Left hindlimb (tissue), 1 donor: ENCODE measurements around the gene KIAA0825.

Experiments used
- DNase-seq: peaks from one replicate; pipeline ENCODE4 v3.0.0-alpha.2; 2018

The KIAA0825 gene

GRCh38 chr5:94499806-94500205 lies 118.6 kb downstream of the KIAA0825 start:
- DNase-seq: no peak

- no peak for DNase-seq
Observed at GRCh38 chr5:94498199-94498598, 120.2 kb downstream of the KIAA0825 start.

GRCh38 chr5:94485067-94485466 lies 133.3 kb downstream of the KIAA0825 start:
- no peak for DNase-seq

- no peak for DNase-seq
Observed at GRCh38 chr5:94481059-94481458, 137.3 kb downstream of the KIAA0825 start.

- no peak for DNase-seq
Observed at GRCh38 chr5:94480486-94480885, 137.9 kb downstream of the KIAA0825 start.

- no peak for DNase-seq
Observed at GRCh38 chr5:94473936-94474335, 144.5 kb downstream of the KIAA0825 start.

GRCh38 chr5:94471521-94471920 lies 146.9 kb downstream of the KIAA0825 start:
- no peak for DNase-seq

GRCh38 chr5:94470802-94471201 lies 147.6 kb downstream of the KIAA0825 start:
- DNase-seq: no peak

GRCh38 chr5:94469894-94470329 lies 148.5 kb downstream of the KIAA0825 start:
- no peak for DNase-seq

GRCh38 chr5:94467954-94468930 lies 150.2 kb downstream of the KIAA0825 start:
- DNase-seq: no peak

- no peak for DNase-seq
Observed at GRCh38 chr5:94467346-94467953, 151.0 kb downstream of the KIAA0825 start.

- no peak for DNase-seq
Observed at GRCh38 chr5:94463739-94464138, 154.7 kb downstream of the KIAA0825 start.

GRCh38 chr5:94461131-94461530 lies 157.3 kb downstream of the KIAA0825 start:
- no peak for DNase-seq

GRCh38 chr5:94459915-94460314 lies 158.5 kb downstream of the KIAA0825 start:
- DNase-seq: no peak

GRCh38 chr5:94457788-94458187 lies 160.6 kb downstream of the KIAA0825 start:
- DNase-seq: no peak

- DNase-seq: no peak
Observed at GRCh38 chr5:94445726-94446125, 172.7 kb downstream of the KIAA0825 start.

- no peak for DNase-seq
Observed at GRCh38 chr5:94442991-94443390, 175.4 kb downstream of the KIAA0825 start.

GRCh38 chr5:94442076-94442475 lies 176.3 kb downstream of the KIAA0825 start:
- DNase-seq: no peak

GRCh38 chr5:94440015-94440414 lies 178.4 kb downstream of the KIAA0825 start:
- DNase-seq: no peak

- no peak for DNase-seq
Observed at GRCh38 chr5:94433397-94434163, 184.8 kb downstream of the KIAA0825 start.

- no peak for DNase-seq
Observed at GRCh38 chr5:94432499-94432898, 185.9 kb downstream of the KIAA0825 start.

GRCh38 chr5:94431696-94432095 lies 186.7 kb downstream of the KIAA0825 start:
- no peak for DNase-seq

GRCh38 chr5:94429566-94429965 lies 188.8 kb downstream of the KIAA0825 start:
- no peak for DNase-seq
